Kidney (tissue), 14 donors: Measurements from ENCODE around the gene CLEC10A. TPM values are rescaled to one million over a fixed set of nuclear protein-coding genes. Genes with fewer than 3 reads are reported as not detected.
A peak's percentile ranks its signal among the peaks of the same experiment; 100 is the strongest.

ENCODE experiments used
- DNase-seq, 5 donors: peaks; one replicate each; pipeline ENCODE4 v3.0.0-alpha.2; 2013 to 2020
- FAIRE-seq: peaks from 2 replicates; lab custom pipeline; 2012; peaks lifted over from hg19 to GRCh38; lab: Jason Lieb, UNC
- H3K27ac ChIP-seq, 2 donors: one replicate each; pipeline ENCODE4 v1.7.0; 2013; ENCODE audit warnings: low read depth in 2 of 2, low read length in 2 of 2, inconsistent platforms in 1 of 2
- H3K27me3 ChIP-seq: one replicate; pipeline ENCODE4 v1.7.1; 2013; ENCODE audit warnings: low read length, inconsistent platforms; ENCODE audit not compliant: control insufficient read depth, insufficient read depth
- H3K36me3 ChIP-seq, 3 donors: one replicate each; pipeline versions ENCODE4 v1.7.0 to v1.7.1; 2013; ENCODE audit warnings: low read length in 3 of 3, control low read depth in 1 of 3, inconsistent platforms in 1 of 3; ENCODE audit not compliant: insufficient read depth in 3 of 3, control insufficient read depth in 2 of 3
- H3K4me1 ChIP-seq, 3 donors: one replicate each; pipeline versions ENCODE4 v1.7.0 to v1.7.1; 2013; ENCODE audit warnings: low read length in 3 of 3, inconsistent platforms in 1 of 3, low read depth in 1 of 3; ENCODE audit not compliant: control insufficient read depth in 2 of 3, insufficient read depth in 2 of 3
- H3K4me3 ChIP-seq, 3 donors: one replicate each; pipeline versions ENCODE4 v1.7.0 to v1.8.1; 2013; ENCODE audit warnings: low read length in 3 of 3, control low read depth in 1 of 3, inconsistent platforms in 1 of 3
- H3K9ac ChIP-seq, 3 donors: one replicate each; pipeline versions ENCODE4 v1.7.0 to v1.7.1; 2013; ENCODE audit warnings: low read length in 3 of 3, control low read depth in 1 of 3, inconsistent platforms in 1 of 3
- H3K9me3 ChIP-seq, 3 donors: one replicate each; pipeline versions ENCODE4 v1.7.0 to v1.7.1; 2013; ENCODE audit warnings: low read length in 3 of 3, control low read depth in 1 of 3, inconsistent platforms in 1 of 3; ENCODE audit not compliant: control insufficient read depth in 2 of 3, insufficient read depth in 1 of 3
- CTCF ChIP-seq: IDR thresholded peaks from 3 replicates; pipeline ENCODE4 v1.5.1; 2012; ENCODE audit warnings: mild to moderate bottlenecking, moderate library complexity, borderline replicate concordance; ENCODE audit not compliant: insufficient read depth; ENCODE audit errors: extremely low read depth
- intact Hi-C: fragments of 100-400 bp; cut with DNase I; formaldehyde crosslinking; loops from one replicate; pipeline ENCODE4 v1.11.1; 2022
- polyA plus RNA-seq: library from polyadenylated mRNA; stranded (reverse); fragments of 350-450 nt; fragmentation: Illumina TruSeq; extraction: RNeasy Lipid Tissue Mini Kit (QIAGEN cat#74804); gene quantifications from one replicate; pipeline ENCODE4 v1.2.3, GENCODE V29; 2014; ENCODE audit warnings: low read depth, low replicate concordance; ENCODE audit not compliant: insufficient read depth
- total RNA-seq: library from RNA; stranded (reverse); fragmentation: NEBNext Ultra II Directional; extraction: Animal tissue kit (Norgen Biotek cat#: 25700); gene quantifications from one replicate; pipeline ENCODE4 v1.2.1, GENCODE V29; 2021
- donor health status: control.
- donor health status: control.
- donor health status: control.
- donor health status: control.
- donor health status: control.
- donor health status: DM: yes; HTN: yes; CAD: no.
- donor health status: Normal renal cell carcinoma (clear cell type).

The CLEC10A gene
- total and polyA plus RNA-seq, 2 donors from 2014 or later: 1.5 to 16.1 TPM

GRCh38 chr17:7038025-7038862 is 41.8 kb downstream of the CLEC10A start:
- peaks cover 0 to 23% (median 16%) of the 10 kb centered on the region in 3 donors for H3K4me1 ChIP-seq
- TF ChIP-seq CTCF: no peak
- no peaks in the 10 kb centered on the region for H3K9me3 ChIP-seq
- intact Hi-C loops: no loop called here
- no peak for FAIRE-seq
- H3K9ac ChIP-seq: peak overlapping the region in 1 of 3 donors; percentile 34
- H3K27ac ChIP-seq: peak overlapping the region; percentile 83 to 87
- DNase-seq: no peak
- no peaks in the 10 kb centered on the region for H3K36me3 ChIP-seq
- peak overlapping the region in 1 of 3 donors; percentile 15 for H3K4me3 ChIP-seq
- peaks cover 2% of the 10 kb centered on the region for H3K27me3 ChIP-seq

- peak; percentile 85 for FAIRE-seq
Observed at GRCh38 chr17:7035591-7036368, 44.3 kb downstream of the CLEC10A start, which contains the start of gene SLC16A13. Gene SLC16A13 (plus strand): TSS chr17:7036015. CDS start chr17:7036383, 368 bp downstream.

GRCh38 chr17:7034955-7035590 is 45.0 kb downstream of the CLEC10A start:
- Histone ChIP-seq H3K9me3 (no peaks in the 10 kb centered on the region), H3K4me1 (peaks cover 0 to 23% (median 13%) of the 10 kb centered on the region in 3 donors), H3K4me3 (peak overlapping the region; percentile 53 to 94 (median 73)), H3K27me3 (no peaks in the 10 kb centered on the region), H3K9ac (peak overlapping the region; percentile 9 to 96 (median 47)), H3K36me3 (no peaks in the 10 kb centered on the region), H3K27ac (peak overlapping the region; percentile 86 to 95)
- intact Hi-C loops: no loop called here
- no peak for TF ChIP-seq CTCF
- DNase-seq: no peak
- no peak for FAIRE-seq

More at GRCh38 chr17:7035591-7036368, 44.3 kb downstream of the CLEC10A start, which contains the start of gene SLC16A13:
- Histone ChIP-seq H3K27me3 (no peaks in the 10 kb centered on the region), H3K9me3 (no peaks in the 10 kb centered on the region), H3K27ac (peak within 1 kb of the TSS; percentile 86 to 95), H3K4me1 (peaks cover 0 to 23% (median 13%) of the 10 kb centered on the region in 3 donors), H3K4me3 (peak within 1 kb of the TSS; percentile 53 to 94 (median 73)), H3K9ac (peak within 1 kb of the TSS; percentile 47 to 96 (median 54)), H3K36me3 (no peaks in the 10 kb centered on the region)
- DNase-seq: peak; percentile 95 to 99 (median 97)
- intact Hi-C loops: no loop called here
- no peak for TF ChIP-seq CTCF
